Tracheal epithelial cell (primary cell): ENCODE data around the gene ROR2. TPM values are rescaled to one million over a fixed set of nuclear protein-coding genes. Genes with fewer than 3 reads are reported as not detected.

Source experiments
- total RNA-seq: library from RNA; depleted of rRNA; stranded (reverse); fragments of >200 nt; gene quantifications from 2 replicates; pipeline ENCODE4 v1.2.1, GENCODE V29; 2014

Gene ROR2
- total RNA-seq, result 0.24 TPM in 1 of 2 replicates, not detected in the other

DNA sequence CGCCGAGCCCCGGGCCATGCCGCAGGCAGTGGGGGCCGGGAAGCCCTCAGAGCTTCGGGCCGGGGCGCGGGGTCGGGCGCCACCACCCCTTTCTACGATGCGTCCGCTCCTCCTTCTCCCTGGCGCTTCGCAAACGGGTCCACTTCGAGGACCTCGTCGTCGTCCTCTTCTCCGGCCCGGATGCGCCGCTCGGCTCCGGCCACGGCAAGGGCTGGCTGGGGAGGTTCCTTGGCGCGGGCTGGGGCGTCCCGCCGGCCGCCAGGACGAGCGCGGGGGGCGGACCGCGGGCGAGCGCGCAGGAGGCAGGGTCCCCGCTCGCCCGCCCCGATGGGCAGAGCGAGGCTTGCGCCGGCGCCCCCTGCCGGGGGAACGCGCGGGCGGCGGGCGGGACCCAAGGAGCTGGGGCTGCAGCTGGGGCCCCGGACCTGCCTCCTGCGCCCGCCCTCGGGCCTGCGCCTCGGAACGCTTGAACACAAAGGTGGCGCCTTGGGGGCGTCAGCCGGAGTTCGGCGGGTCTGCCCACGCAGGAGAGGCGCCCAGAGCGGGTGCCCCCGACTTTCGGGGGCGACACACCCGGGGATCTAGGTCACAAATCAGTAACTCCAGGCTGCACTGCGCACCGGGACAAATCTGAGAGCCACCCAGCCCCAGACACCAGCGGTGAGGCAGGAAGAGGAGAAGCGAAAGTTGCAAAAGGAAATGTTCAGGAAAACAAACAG is at the start of gene ROR2:
Gene ROR2 (minus strand): TSS at position 283 of the 719 bp plus-strand sequence.

Other genes with a start within 250 kb of the ROR2 start
- gene SPTLC1, start 165.2 kb upstream of the ROR2 start, total RNA-seq, result 130 and 141 TPM in 2 replicates